ENCODE measurements around the gene TRPM5. TPM values are rescaled to one million over a fixed set of nuclear protein-coding genes. Genes with fewer than 3 reads are reported as not detected.
A peak's percentile ranks its signal among the peaks of the same experiment; 100 is the strongest.

Gene TRPM5
- total and polyA plus RNA-seq, 2 donors (not counting 1 experiment from before 2014, with no cell fraction given), result 0.03 TPM; not detected in 1

DNA sequence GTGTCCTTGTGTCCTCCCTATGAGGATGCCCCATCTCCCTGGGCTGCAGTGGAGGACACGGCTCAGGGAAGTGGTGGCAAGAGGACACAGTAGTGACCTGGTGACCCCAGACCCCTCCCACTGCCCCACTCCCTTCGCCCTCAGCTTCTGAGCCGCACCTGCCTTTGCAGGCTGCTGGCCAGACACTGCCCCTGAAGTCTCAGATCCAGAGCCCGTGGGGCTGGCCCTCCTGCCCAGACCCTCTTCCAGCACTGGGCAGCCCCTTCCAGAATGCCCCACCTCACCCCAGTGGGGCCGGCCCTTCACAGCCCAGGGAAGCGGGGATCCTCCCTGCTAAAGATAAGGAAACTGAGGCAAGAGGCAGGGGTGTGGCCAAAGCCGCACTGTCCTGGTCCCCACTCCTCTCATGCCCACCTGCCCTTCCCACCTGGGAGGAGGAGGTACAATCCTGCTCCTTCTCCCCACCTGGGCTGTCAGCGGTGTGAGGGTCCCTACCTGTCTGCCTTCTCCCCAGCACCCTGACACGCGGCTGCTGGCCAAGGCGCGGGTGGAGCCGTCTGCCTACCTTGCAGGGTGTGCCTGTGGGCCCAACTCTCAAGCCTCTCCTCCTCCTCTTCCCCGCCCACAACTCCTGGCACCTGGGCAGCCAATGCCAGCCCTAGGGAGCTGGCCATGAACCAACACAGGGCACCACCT lies 17.3 kb downstream of the TRPM5 start:
- Histone ChIP-seq H3K4me3 (ENCODE audit: control extremely low read depth in 1 of 5, extremely low read depth in 1 of 5, insufficient read depth in 1 of 5, low read depth in 2 of 5, low read length in 4 of 5) (no peak overlapping the region), H3K4me1 (ENCODE audit: control insufficient read depth in 2 of 2, insufficient read depth in 2 of 2, low read length in 2 of 2) (no peaks in the 10 kb centered on the region), H3K27me3 (replicated peaks in 1 of 4; ENCODE audit: control extremely low read depth in 1 of 4, control insufficient read depth in 3 of 4, insufficient read depth in 4 of 4, low read length in 3 of 4) (no peaks in the 10 kb centered on the region), H3K27ac (ENCODE audit: low read length in 2 of 2) (no peak overlapping the region), H4K20me1 (ENCODE audit: control insufficient read depth, insufficient read depth, low read length, poor library complexity, severe bottlenecking) (no peaks in the 10 kb centered on the region), H3K4me2 (replicated peaks; ENCODE audit: low read depth, low read length, poor library complexity, severe bottlenecking) (no peak overlapping the region), H3K79me2 (ENCODE audit: control insufficient read depth, insufficient read depth, low read length) (no peaks in the 10 kb centered on the region), H3K9me3 (ENCODE audit: control extremely low read depth in 1 of 3, control insufficient read depth in 2 of 3, insufficient read depth in 1 of 3, low read length in 2 of 3) (no peaks in the 10 kb centered on the region), H3K36me3 (replicated peaks in 1 of 2; ENCODE audit: control extremely low read depth in 1 of 2, control insufficient read depth in 1 of 2, extremely low read depth in 1 of 2, insufficient read depth in 2 of 2, low read length in 1 of 2) (no peaks in the 10 kb centered on the region), H2AFZ (ENCODE audit: insufficient read depth, low read depth, low read length, poor library complexity, severe bottlenecking) (no peak overlapping the region), H3K9ac (ENCODE audit: low read length) (no peak overlapping the region)
- CTCF ChIA-PET, result interaction anchor here (0.9 to 10.8 kb wide), 8 partner anchors 18 to 466 kb away, joined by 4 to 217 read pairs (median 10); partner anchors contain the start of gene KCNQ1
- 93% methylated on average over 10 of the region's 14 CpGs for WGBS (ENCODE audit: insufficient coverage)
- no peaks in the 10 kb centered on the region for H3K27me3 Mint-ChIP-seq
- TF ChIP-seq CTCF (IDR thresholded peaks at IDR 0.05) (no peak), EZH2 (IDR thresholded peaks at IDR 0.05; ENCODE audit: borderline replicate concordance, insufficient read depth, low read depth, low read length, poor library complexity, severe bottlenecking) (no peak)
- DNase-seq (peak; percentile 25), ATAC-seq (ENCODE audit: low read depth) (no peak)
- no peaks in the 10 kb centered on the region for H3K4me1 Mint-ChIP-seq
- no peak overlapping the region for H3K4me3 Mint-ChIP-seq
- H3K27ac Mint-ChIP-seq, result no peak overlapping the region
- intact Hi-C loops (cut with micrococcal nuclease), result no loop called here
- no peaks in the 10 kb centered on the region for H3K9me3 Mint-ChIP-seq (ENCODE audit: insufficient read depth)
- POLR2A ChIA-PET, result interaction anchor here (0.7 kb wide), 1 partner anchor 18 kb away, joined by 3 read pairs; the partner anchor contains the start of genes KCNQ1 and TRPM5

- Histone ChIP-seq H3K9ac (ENCODE audit: low read length) (no peak overlapping the region), H3K4me1 (ENCODE audit: control insufficient read depth in 2 of 2, insufficient read depth in 2 of 2, low read length in 2 of 2) (no peaks in the 10 kb centered on the region), H3K9me3 (ENCODE audit: control extremely low read depth in 1 of 3, control insufficient read depth in 2 of 3, insufficient read depth in 1 of 3, low read length in 2 of 3) (no peaks in the 10 kb centered on the region), H3K36me3 (replicated peaks in 1 of 2; ENCODE audit: control extremely low read depth in 1 of 2, control insufficient read depth in 1 of 2, extremely low read depth in 1 of 2, insufficient read depth in 2 of 2, low read length in 1 of 2) (no peaks in the 10 kb centered on the region), H3K79me2 (ENCODE audit: control insufficient read depth, insufficient read depth, low read length) (no peaks in the 10 kb centered on the region), H3K27me3 (replicated peaks in 1 of 4; ENCODE audit: control extremely low read depth in 1 of 4, control insufficient read depth in 3 of 4, insufficient read depth in 4 of 4, low read length in 3 of 4) (no peaks in the 10 kb centered on the region), H3K4me3 (ENCODE audit: control extremely low read depth in 1 of 5, extremely low read depth in 1 of 5, insufficient read depth in 1 of 5, low read depth in 2 of 5, low read length in 4 of 5) (no peak overlapping the region), H3K27ac (ENCODE audit: low read length in 2 of 2) (no peak overlapping the region), H4K20me1 (ENCODE audit: control insufficient read depth, insufficient read depth, low read length, poor library complexity, severe bottlenecking) (no peaks in the 10 kb centered on the region), H3K4me2 (replicated peaks; ENCODE audit: low read depth, low read length, poor library complexity, severe bottlenecking) (no peak overlapping the region), H2AFZ (ENCODE audit: insufficient read depth, low read depth, low read length, poor library complexity, severe bottlenecking) (no peak overlapping the region)
- Mint-ChIP-seq H3K9me3 (ENCODE audit: insufficient read depth) (no peaks in the 10 kb centered on the region), H3K27ac (no peak overlapping the region), H3K4me1 (no peaks in the 10 kb centered on the region), H3K27me3 (no peaks in the 10 kb centered on the region), H3K4me3 (no peak overlapping the region)
- ChIA-PET POLR2A (no interaction called here), CTCF (interaction anchor here (0.7 to 10.8 kb wide), 5 partner anchors 102 to 467 kb away, joined by 4 to 217 read pairs (median 17); no protein-coding TSS in a partner anchor)
- no peak for TF ChIP-seq EZH2 (IDR thresholded peaks at IDR 0.05; ENCODE audit: borderline replicate concordance, insufficient read depth, low read depth, low read length, poor library complexity, severe bottlenecking)
- no peak for TF ChIP-seq CTCF (IDR thresholded peaks at IDR 0.05)
- 85% methylated on average over 13 of the region's 13 CpGs for WGBS (ENCODE audit: insufficient coverage)
- DNase-seq (no peak), ATAC-seq (ENCODE audit: low read depth) (no peak)
- intact Hi-C loops (cut with micrococcal nuclease), result no loop called here
Observed at GRCh38 chr11:2426221-2426620, 18.1 kb downstream of the TRPM5 start.
